A673 (cell line): ENCODE data around the gene SLC39A6. TPM values are rescaled to one million over a fixed set of nuclear protein-coding genes. Genes with fewer than 3 reads are reported as not detected.

Experiments
- BruUV-seq: library from RNA; stranded (reverse); fragments of 400-500 nt; replicated peaks from 2 replicates; lab custom pipeline; 2021; lab: Mats Ljungman, UMichigan
- CTCF ChIA-PET: fragments of 300-600 bp; sonication (Branson Sonifier 250); formaldehyde crosslinking; loops from one replicate; lab custom pipeline; 2022; ENCODE audit warnings: antibody characterized with exemption; lab: Charles Lee
- POLR2A ChIA-PET: fragments of 300-600 bp; sonication (Branson Sonifier 250); formaldehyde crosslinking; loops from one replicate; lab custom pipeline; 2022; ENCODE audit warnings: antibody characterized with exemption; ENCODE audit not compliant: low non-redundant PET; lab: Charles Lee
- DNase-seq: peaks from one replicate; pipeline ENCODE4 v3.0.0-alpha.2; 2015; ENCODE audit warnings: low spot score
- H3K27ac ChIP-seq: fragments of 200-600 bp; sonication (generic); 2 replicates; pipeline ENCODE4 v1.5.1; 2016; ENCODE audit warnings: mixed run types, low read depth, mild to moderate bottlenecking, mixed read lengths, antibody characterized with exemption, low read length; ENCODE audit not compliant: poor library complexity, severe bottlenecking
- H3K27me3 ChIP-seq: fragments of 200-600 bp; sonication (generic); replicated peaks from 2 replicates; pipeline ENCODE4 v1.6.1; 2017; ENCODE audit warnings: mixed run types, low read depth, mild to moderate bottlenecking, mixed read lengths, antibody characterized with exemption, low read length; ENCODE audit not compliant: insufficient read depth, poor library complexity
- H3K36me3 ChIP-seq: fragments of 200-600 bp; sonication (generic); 2 replicates; pipeline ENCODE4 v1.6.1; 2016; ENCODE audit warnings: mixed run types, mild to moderate bottlenecking, mixed read lengths, antibody characterized with exemption, low read length; ENCODE audit not compliant: insufficient read depth, poor library complexity, severe bottlenecking
- H3K4me1 ChIP-seq: fragments of 200-600 bp; sonication (generic); 2 replicates; pipeline ENCODE4 v1.6.1; 2017; ENCODE audit warnings: mixed run types, mild to moderate bottlenecking, mixed read lengths, antibody characterized with exemption, low read length; ENCODE audit not compliant: insufficient read depth, poor library complexity, severe bottlenecking
- H3K4me3 ChIP-seq: fragments of 200-600 bp; sonication (generic); 2 replicates; pipeline ENCODE4 v1.5.1; 2016; ENCODE audit warnings: low read depth, mixed run types, mild to moderate bottlenecking, mixed read lengths, low read length; ENCODE audit not compliant: poor library complexity, severe bottlenecking
- H3K9me3 ChIP-seq: fragments of 200-600 bp; sonication (generic); 2 replicates; pipeline ENCODE4 v1.6.1; 2016; ENCODE audit warnings: mixed run types, low read depth, mild to moderate bottlenecking, mixed read lengths, antibody characterized with exemption, low read length; ENCODE audit not compliant: poor library complexity, severe bottlenecking
- EZH2 ChIP-seq: fragments of 200-600 bp; sonication (generic); IDR thresholded peaks from 2 replicates; pipeline ENCODE4 v1.6.1; 2017; ENCODE audit warnings: borderline replicate concordance, low read depth, mild to moderate bottlenecking, mixed read lengths, antibody characterized with exemption, low read length; ENCODE audit not compliant: poor library complexity, severe bottlenecking
- intact Hi-C: fragments of 100-400 bp; cut with micrococcal nuclease; formaldehyde crosslinking; loops from one replicate; pipeline ENCODE4 v1.10.0; 2022; ENCODE audit not compliant: unreplicated experiment
- total RNA-seq: library from RNA; stranded (reverse); gene quantifications from 2 replicates; pipeline ENCODE4 v1.2.3, GENCODE V29; 2021
- TF ChIP-seq, protein P1 (sequence below): fragments of 300-800, 200-600 bp; sonication (generic); conservative IDR thresholded peaks from 2 replicates; pipeline ENCODE4 v1.5.1; 2017; ENCODE audit warnings: low read depth, mild to moderate bottlenecking, antibody characterized with exemption, low read length, moderate library complexity, mixed read lengths

Gene SLC39A6
- total RNA-seq, 1 experiment from 2014 or later: 70.7 TPM

DNA sequence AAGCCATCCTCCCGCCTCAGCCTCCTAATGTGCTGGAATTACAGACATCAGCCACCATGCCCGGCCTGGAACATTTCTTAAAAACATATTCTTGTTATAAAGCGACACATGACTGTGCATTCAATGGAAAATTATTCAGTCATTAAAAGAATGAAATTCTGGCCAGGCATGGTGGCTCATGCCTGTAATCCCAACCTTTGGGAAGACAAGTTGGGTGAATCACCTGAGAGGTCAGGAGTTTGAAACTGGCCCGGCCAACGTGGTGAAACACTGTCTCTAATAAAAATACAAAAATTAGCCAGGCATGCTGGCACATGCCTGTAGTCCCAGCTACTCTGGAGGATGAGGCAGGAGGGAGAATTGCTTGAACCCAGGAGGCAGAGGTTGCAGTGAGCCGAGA, 40.1 kb downstream of the SLC39A6 start:
- DNase-seq: no peak
- BruUV-seq: no TSS peak
- Histone ChIP-seq H3K4me1 (no peaks in the 10 kb centered on the region), H3K27ac (no peak overlapping the region), H3K36me3 (no peaks in the 10 kb centered on the region), H3K4me3 (no peak overlapping the region), H3K27me3 (no peaks in the 10 kb centered on the region), H3K9me3 (no peaks in the 10 kb centered on the region)
- TF ChIP-seq EZH2: no peak
- TF ChIP-seq, protein P1, sequence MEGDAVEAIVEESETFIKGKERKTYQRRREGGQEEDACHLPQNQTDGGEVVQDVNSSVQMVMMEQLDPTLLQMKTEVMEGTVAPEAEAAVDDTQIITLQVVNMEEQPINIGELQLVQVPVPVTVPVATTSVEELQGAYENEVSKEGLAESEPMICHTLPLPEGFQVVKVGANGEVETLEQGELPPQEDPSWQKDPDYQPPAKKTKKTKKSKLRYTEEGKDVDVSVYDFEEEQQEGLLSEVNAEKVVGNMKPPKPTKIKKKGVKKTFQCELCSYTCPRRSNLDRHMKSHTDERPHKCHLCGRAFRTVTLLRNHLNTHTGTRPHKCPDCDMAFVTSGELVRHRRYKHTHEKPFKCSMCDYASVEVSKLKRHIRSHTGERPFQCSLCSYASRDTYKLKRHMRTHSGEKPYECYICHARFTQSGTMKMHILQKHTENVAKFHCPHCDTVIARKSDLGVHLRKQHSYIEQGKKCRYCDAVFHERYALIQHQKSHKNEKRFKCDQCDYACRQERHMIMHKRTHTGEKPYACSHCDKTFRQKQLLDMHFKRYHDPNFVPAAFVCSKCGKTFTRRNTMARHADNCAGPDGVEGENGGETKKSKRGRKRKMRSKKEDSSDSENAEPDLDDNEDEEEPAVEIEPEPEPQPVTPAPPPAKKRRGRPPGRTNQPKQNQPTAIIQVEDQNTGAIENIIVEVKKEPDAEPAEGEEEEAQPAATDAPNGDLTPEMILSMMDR: no peak
- ChIA-PET CTCF (interaction anchor here (0.6 kb wide), 1 partner anchor 70 kb away, joined by 8 read pairs; no protein-coding TSS in a partner anchor), POLR2A (interaction anchor here (0.7 kb wide), 1 partner anchor 28 kb away, joined by 4 read pairs; no protein-coding TSS in a partner anchor)
- intact Hi-C loops: no loop called here

DNA sequence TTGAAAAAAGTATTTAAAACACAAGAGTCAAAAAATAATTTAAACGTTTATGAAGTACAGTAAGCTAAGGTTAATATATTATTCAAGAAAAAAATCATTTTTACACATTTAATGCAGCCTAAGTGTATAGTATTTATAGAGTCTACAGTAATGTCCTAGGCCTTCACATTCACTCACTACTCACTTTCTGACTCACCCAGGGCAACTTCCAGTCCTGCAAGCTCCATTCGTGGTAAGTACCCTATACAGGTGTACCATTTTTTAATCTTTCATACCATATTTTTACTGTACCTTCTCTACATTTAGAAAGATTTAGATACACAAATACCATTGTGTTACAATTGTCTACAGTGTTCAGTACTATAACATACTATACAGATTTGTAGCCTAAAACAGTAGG, 40.9 kb downstream of the SLC39A6 start:
- H3K9me3 ChIP-seq: no peaks in the 10 kb centered on the region
- intact Hi-C loops: no loop called here
- TF ChIP-seq, protein P1: no peak
- no peak for TF ChIP-seq EZH2
- H3K27me3 ChIP-seq: no peaks in the 10 kb centered on the region
- DNase-seq: no peak
- H3K27ac ChIP-seq: no peak overlapping the region
- H3K4me3 ChIP-seq: no peak overlapping the region
- no TSS peak for BruUV-seq
- no peaks in the 10 kb centered on the region for H3K4me1 ChIP-seq
- CTCF ChIA-PET: interaction anchor here (0.6 kb wide), 1 partner anchor 69 kb away, joined by 8 read pairs; no protein-coding TSS in a partner anchor
- POLR2A ChIA-PET: interaction anchor here (0.7 kb wide), 1 partner anchor 29 kb away, joined by 4 read pairs; no protein-coding TSS in a partner anchor
- no peaks in the 10 kb centered on the region for H3K36me3 ChIP-seq

DNA sequence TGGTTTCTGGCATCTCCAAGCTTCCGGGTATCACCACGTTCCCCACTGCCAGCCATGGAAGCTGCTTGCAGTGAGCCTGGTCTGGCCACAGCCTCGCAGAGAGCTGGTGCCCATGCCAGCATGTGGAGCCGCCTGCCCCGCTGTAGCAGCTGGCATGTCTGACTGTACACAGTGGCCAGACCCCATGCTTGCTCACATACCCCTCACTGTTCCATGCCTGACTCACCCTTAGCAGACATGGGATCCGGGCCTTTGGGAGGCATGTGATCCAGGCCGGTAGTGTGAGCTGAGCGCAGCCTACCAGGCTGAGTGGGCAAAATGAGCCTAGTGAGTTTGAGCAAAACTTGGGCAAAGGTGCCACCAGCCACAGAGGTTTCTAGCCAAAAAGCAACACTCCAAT, 43.0 kb downstream of the SLC39A6 start:
- DNase-seq: no peak
- no peak overlapping the region for H3K27ac ChIP-seq
- no peaks in the 10 kb centered on the region for H3K9me3 ChIP-seq
- BruUV-seq: no TSS peak
- POLR2A ChIA-PET: no interaction called here
- H3K36me3 ChIP-seq: no peaks in the 10 kb centered on the region
- CTCF ChIA-PET: no interaction called here
- H3K4me3 ChIP-seq: no peak overlapping the region
- no peak for TF ChIP-seq EZH2
- TF ChIP-seq, protein P1: no peak
- intact Hi-C loops: no loop called here
- no peaks in the 10 kb centered on the region for H3K4me1 ChIP-seq
- H3K27me3 ChIP-seq: no peaks in the 10 kb centered on the region
